ENCODE results near the gene COBLL1. TPM values are rescaled to one million over a fixed set of nuclear protein-coding genes. Genes with fewer than 3 reads are reported as not detected.
A peak's percentile ranks its signal among the peaks of the same experiment; 100 is the strongest.

Gene COBLL1
- total RNA-seq, 1 donor from 2014 or later: 33.0 TPM

DNA sequence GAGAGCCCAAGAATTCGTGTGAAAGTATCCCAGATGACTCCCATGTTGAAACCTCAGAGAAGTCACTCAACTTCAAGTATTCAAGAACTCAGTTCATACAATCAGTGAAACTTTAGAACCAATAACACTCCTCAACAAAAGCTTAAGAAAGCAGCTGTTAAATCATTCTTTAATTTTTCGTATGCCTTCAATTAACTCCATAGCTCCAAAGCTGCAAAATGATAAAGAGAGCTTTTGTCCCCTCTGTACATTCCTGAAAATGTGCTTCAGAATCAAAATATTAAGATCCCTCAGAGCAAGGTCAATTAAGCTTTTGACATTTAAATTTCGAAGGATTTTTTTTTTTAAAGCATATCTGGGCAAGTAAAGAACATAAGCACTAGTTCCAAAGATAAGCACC lies 4.7 kb downstream of the COBLL1 start:
- DNase-seq (ENCODE audit: low read depth): no peak
- peak overlapping the region; percentile 12 for H3K4me3 ChIP-seq (ENCODE audit: low read depth, low read length)
- TF ChIP-seq, protein P1, sequence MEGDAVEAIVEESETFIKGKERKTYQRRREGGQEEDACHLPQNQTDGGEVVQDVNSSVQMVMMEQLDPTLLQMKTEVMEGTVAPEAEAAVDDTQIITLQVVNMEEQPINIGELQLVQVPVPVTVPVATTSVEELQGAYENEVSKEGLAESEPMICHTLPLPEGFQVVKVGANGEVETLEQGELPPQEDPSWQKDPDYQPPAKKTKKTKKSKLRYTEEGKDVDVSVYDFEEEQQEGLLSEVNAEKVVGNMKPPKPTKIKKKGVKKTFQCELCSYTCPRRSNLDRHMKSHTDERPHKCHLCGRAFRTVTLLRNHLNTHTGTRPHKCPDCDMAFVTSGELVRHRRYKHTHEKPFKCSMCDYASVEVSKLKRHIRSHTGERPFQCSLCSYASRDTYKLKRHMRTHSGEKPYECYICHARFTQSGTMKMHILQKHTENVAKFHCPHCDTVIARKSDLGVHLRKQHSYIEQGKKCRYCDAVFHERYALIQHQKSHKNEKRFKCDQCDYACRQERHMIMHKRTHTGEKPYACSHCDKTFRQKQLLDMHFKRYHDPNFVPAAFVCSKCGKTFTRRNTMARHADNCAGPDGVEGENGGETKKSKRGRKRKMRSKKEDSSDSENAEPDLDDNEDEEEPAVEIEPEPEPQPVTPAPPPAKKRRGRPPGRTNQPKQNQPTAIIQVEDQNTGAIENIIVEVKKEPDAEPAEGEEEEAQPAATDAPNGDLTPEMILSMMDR (conservative IDR thresholded peaks at IDR 0.05; ENCODE audit: low read depth, low read length): no peak

DNA sequence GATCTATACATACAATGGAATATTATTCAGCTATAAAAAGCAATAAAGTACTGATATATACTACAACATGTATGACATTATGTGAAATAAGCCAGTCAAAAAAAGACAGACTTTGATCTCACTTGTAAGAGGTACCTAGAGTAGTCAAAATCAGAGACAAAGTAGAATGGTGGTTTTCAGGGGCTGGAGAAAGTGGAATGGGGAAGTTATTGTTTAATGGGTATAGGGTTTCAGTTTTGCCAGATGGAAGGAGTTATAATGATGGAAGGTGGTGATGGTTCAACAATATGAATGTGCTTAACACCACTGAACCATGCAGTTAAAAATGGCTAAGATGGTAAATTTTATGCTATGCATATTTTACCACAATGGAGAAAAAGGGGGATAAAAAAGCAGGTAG lies 6.3 kb downstream of the COBLL1 start:
- TF ChIP-seq, protein P1 (conservative IDR thresholded peaks at IDR 0.05; ENCODE audit: low read depth, low read length): no peak
- no peak for DNase-seq (ENCODE audit: low read depth)
- H3K4me3 ChIP-seq (ENCODE audit: low read depth, low read length): no peak overlapping the region

DNA sequence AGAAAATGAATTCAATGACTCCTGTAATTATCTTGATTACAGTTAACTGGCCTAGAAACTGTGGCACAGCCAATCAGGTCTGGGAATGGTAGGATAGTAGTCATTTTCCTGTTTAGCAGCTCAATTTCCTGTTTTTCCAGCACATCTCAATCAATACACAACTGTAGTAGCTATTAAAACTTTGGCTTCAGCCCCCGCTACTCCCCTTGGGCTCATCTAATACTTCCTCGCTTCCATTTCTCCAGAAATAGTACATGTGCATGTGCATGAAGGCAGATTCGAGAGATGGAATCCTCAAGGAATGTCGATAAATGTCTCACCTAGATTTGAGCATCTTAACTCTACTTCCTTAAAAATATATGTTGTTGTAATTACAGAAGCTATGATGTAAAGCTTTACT lies 9.7 kb downstream of the COBLL1 start:
- TF ChIP-seq, protein P1 (conservative IDR thresholded peaks at IDR 0.05; ENCODE audit: low read depth, low read length): no peak
- no peak for DNase-seq (ENCODE audit: low read depth)
- H3K4me3 ChIP-seq (ENCODE audit: low read depth, low read length): no peak overlapping the region

DNA sequence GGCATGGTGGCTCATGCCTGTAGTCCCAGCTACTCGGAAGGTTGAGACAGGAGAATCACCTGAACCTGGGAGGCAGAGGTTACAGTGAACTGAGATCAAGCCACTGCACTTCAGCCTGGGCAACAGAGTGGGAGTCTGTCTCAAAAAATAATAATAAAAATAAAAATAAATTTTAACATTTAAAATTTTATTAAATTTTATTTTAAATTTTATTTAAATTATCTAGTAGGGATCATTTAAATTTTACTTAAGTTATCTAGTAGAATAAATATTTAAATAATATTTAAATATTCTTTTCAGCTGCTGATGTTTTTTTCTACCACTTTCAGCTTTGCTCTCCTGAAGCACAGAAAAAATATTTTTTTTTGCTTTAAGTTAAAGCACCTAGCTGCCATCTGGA lies 10.4 kb downstream of the COBLL1 start:
- no peak overlapping the region for H3K4me3 ChIP-seq (ENCODE audit: low read depth, low read length)
- DNase-seq (ENCODE audit: low read depth): no peak
- TF ChIP-seq, protein P1 (conservative IDR thresholded peaks at IDR 0.05; ENCODE audit: low read depth, low read length): no peak

DNA sequence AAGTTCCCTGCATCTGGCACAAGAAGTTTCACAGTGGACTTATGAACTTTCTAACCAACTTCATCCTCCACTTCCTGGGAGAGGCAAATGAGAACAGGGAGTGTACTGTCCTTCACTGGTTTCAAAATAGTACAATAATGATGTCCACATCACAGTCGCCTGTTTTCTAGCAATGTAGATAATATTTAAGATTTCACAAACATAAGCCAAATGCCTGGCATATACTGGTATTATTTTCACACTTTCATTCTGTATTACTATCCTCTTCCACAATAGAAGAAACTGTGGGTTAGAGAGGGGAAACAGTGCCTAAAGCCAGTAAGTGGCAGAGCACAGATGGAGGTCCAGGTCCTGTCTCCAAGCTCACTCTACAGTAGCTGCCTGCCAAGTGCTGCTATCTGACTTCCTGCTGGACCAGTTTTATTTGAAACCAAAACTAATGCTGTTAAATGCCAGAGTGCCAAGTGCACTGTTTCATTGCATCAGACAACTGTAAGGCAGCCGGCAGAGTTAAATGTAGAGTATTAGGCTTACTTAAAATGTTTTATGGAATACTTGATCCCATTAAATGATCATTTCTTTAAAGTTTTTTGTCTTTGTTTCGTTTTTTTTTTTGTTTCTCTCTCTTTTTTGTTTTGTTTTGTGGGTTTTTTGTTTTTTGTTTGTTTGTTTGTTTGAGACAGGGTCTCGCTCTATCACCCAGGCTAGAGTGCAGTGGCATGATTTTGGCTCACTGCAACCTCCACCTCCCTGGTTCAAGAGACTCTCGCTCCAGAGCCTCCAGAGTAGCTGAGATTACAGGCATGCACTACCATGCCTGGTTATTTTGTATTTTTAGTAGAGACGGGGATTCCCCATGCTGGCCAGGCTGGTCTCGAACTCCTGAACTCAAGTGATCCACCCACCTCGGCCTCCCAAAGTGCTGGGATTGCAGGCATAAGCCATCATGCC lies 15.1 kb downstream of the COBLL1 start:
- no peak overlapping the region for H3K4me3 ChIP-seq (ENCODE audit: low read depth, low read length)
- no peak for DNase-seq (ENCODE audit: low read depth)
- TF ChIP-seq, protein P1 (conservative IDR thresholded peaks at IDR 0.05; ENCODE audit: low read depth, low read length): no peak

DNA sequence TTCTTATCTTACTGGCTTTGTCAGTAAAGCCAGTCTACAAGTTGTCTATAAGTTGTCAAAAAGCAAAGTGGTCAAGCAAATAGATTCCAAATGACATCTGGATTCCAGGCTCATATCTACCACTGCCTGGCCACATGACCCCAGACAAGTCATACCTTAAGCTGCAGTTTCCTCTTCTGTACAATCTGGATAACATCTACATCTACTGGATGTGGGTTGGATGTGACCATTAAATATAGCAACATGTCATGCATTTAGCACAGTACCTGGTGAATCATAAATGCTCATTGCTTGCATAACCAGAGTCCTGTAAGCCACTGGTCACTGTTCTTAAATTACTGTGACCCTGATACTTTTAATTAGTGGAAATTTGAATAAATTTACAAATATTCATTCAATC lies 16.8 kb downstream of the COBLL1 start:
- TF ChIP-seq, protein P1 (conservative IDR thresholded peaks at IDR 0.05; ENCODE audit: low read depth, low read length): no peak
- no peak overlapping the region for H3K4me3 ChIP-seq (ENCODE audit: low read depth, low read length)
- DNase-seq (ENCODE audit: low read depth): no peak

DNA sequence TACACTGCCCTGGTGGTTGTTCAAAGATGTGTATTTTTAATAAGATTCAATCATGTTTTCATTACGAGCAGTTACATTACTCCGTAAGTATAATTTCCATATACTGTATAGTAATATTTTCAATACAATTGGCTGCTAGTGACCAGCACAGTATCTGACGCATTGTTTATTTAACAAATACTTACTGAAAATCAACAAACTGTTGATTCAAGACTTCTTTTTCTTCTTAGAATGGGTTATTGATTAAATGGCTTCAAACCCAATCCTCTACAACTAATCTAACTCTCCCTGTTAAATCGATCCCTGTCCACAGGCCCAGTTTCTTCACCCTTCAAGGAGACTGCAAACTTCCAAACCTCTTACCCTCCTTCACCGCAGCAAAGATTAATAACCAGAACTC lies 18.5 kb downstream of the COBLL1 start:
- DNase-seq (ENCODE audit: low read depth): no peak
- TF ChIP-seq, protein P1 (conservative IDR thresholded peaks at IDR 0.05; ENCODE audit: low read depth, low read length): no peak
- H3K4me3 ChIP-seq (ENCODE audit: low read depth, low read length): no peak overlapping the region

Measured in epithelial cell of proximal tubule (primary cell).